BE2C (cell line): ENCODE results near the gene CDCP1.

Experiments used
- DNase-seq: peaks from one replicate; pipeline ENCODE4 v3.0.0-alpha.2; 2020
- H3K27me3 ChIP-seq: fragments of 250-450 bp; sonication (Bioruptor Pico); 2 replicates; pipeline ENCODE4 v1.5.1; 2020; ENCODE audit warnings: mild to moderate bottlenecking
- H3K36me3 ChIP-seq: fragments of 250-450 bp; sonication (Bioruptor Pico); 2 replicates; pipeline ENCODE4 v1.5.1; 2020; ENCODE audit warnings: mild to moderate bottlenecking
- H3K4me1 ChIP-seq: fragments of 250-450 bp; sonication (Bioruptor Pico); 2 replicates; pipeline ENCODE4 v1.5.1; 2020
- H3K4me3 ChIP-seq: 2 replicates; pipeline ENCODE4 v1.5.1; 2011; ENCODE audit warnings: low read depth, low read length
- H3K9me3 ChIP-seq: fragments of 250-450 bp; sonication (Bioruptor Pico); 2 replicates; pipeline ENCODE4 v1.5.1; 2020
- CTCF ChIP-seq: IDR thresholded peaks from 2 replicates; pipeline ENCODE4 v1.5.1; 2012; ENCODE audit warnings: mild to moderate bottlenecking, low read depth, low read length

Gene CDCP1

GRCh38 chr3:45181496-45181895 is 35.3 kb upstream of the CDCP1 start:
- DNase-seq: no peak
- no peaks in the 10 kb centered on the region for H3K36me3 ChIP-seq
- H3K4me1 ChIP-seq: no peaks in the 10 kb centered on the region
- H3K27me3 ChIP-seq: no peaks in the 10 kb centered on the region
- H3K4me3 ChIP-seq: no peak overlapping the region
- no peaks in the 10 kb centered on the region for H3K9me3 ChIP-seq
- no peak for TF ChIP-seq CTCF

- Histone ChIP-seq H3K4me1 (no peaks in the 10 kb centered on the region), H3K36me3 (no peaks in the 10 kb centered on the region), H3K9me3 (no peaks in the 10 kb centered on the region), H3K27me3 (no peaks in the 10 kb centered on the region), H3K4me3 (no peak overlapping the region)
- DNase-seq: no peak
- no peak for TF ChIP-seq CTCF
Measured at GRCh38 chr3:45180899-45181298, 34.7 kb upstream of the CDCP1 start.

- DNase-seq: no peak
- H3K36me3 ChIP-seq: no peaks in the 10 kb centered on the region
- no peaks in the 10 kb centered on the region for H3K27me3 ChIP-seq
- no peak overlapping the region for H3K4me3 ChIP-seq
- H3K9me3 ChIP-seq: no peaks in the 10 kb centered on the region
- no peaks in the 10 kb centered on the region for H3K4me1 ChIP-seq
- no peak for TF ChIP-seq CTCF
Measured at GRCh38 chr3:45180051-45180450, 33.9 kb upstream of the CDCP1 start.

GRCh38 chr3:45179163-45179562 is 33.0 kb upstream of the CDCP1 start:
- Histone ChIP-seq H3K4me3 (no peak overlapping the region), H3K36me3 (no peaks in the 10 kb centered on the region), H3K27me3 (no peaks in the 10 kb centered on the region), H3K9me3 (no peaks in the 10 kb centered on the region), H3K4me1 (no peaks in the 10 kb centered on the region)
- DNase-seq: peak; percentile 64
- no peak for TF ChIP-seq CTCF

- Histone ChIP-seq H3K27me3 (no peaks in the 10 kb centered on the region), H3K36me3 (no peaks in the 10 kb centered on the region), H3K4me1 (no peaks in the 10 kb centered on the region), H3K4me3 (no peak overlapping the region), H3K9me3 (no peaks in the 10 kb centered on the region)
- DNase-seq: no peak
- TF ChIP-seq CTCF: no peak
Measured at GRCh38 chr3:45178183-45179023, 32.2 kb upstream of the CDCP1 start.

GRCh38 chr3:45176912-45177311 is 30.7 kb upstream of the CDCP1 start:
- Histone ChIP-seq H3K4me3 (no peak overlapping the region), H3K27me3 (no peaks in the 10 kb centered on the region), H3K4me1 (no peaks in the 10 kb centered on the region), H3K36me3 (no peaks in the 10 kb centered on the region), H3K9me3 (no peaks in the 10 kb centered on the region)
- DNase-seq: no peak
- no peak for TF ChIP-seq CTCF
